ENCODE data around the gene SOX18. TPM values are rescaled to one million over a fixed set of nuclear protein-coding genes. Genes with fewer than 3 reads are reported as not detected.

SOX18 gene
- total RNA-seq, 4 donors from 2014 or later, result 5.6 to 19.0 (median 12.8) TPM

DNA sequence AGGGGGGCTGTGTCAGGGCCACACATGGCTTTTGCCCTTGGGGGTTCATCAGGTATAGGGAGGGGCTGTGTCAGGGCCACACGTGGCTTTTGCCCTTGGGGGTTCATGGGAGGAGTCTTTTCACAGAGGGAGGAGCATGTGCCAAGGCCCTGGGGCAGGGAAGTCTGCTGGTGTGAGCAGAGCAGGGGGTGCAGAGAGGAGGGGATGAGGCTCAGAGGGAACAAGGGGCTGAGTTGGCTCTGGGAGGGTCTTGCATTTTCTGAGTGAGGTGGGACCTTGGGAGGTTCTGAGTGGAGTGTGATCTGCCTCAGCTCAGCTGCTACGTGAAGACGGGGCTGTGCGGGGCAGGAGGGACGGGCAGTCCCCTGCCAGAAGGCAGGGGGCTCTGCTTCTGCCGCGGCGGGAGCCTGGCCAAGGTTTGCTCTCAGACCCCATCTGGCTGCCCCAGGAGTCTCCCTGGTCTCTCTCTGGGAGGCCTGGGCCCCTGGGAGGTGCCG lies 6.0 kb upstream of the SOX18 start:
- intact Hi-C loops (cut with DNase I), result no loop called here
- Histone ChIP-seq H3K4me3 (no peak overlapping the region), H3K27me3 (peaks cover 0 to 78% (median 16%) of the 10 kb centered on the region in 4 donors), H3K4me1 (peaks cover 27 to 51% (median 46%) of the 10 kb centered on the region in 4 donors), H3K9me3 (no peaks in the 10 kb centered on the region), H3K27ac (replicated peaks in 1 of 4) (peak overlapping the region in 3 of 4 donors; percentile 70 to 76 (median 75)), H3K36me3 (no peaks in the 10 kb centered on the region)
- DNase-seq (ENCODE audit: extremely low spot score), result no peak
- 71% methylated on average over 9 of the region's 9 CpGs for WGBS
- TF ChIP-seq CTCF (IDR thresholded peaks at IDR 0.05) (no peak), POLR2A (IDR thresholded peaks at IDR 0.05; ENCODE audit: low read depth) (no peak), POLR2AphosphoS5 (IDR thresholded peaks at IDR 0.05) (no peak), EP300 (IDR thresholded peaks at IDR 0.05) (no peak)

GRCh38 chr20:64053841-64054661 lies 4.6 kb upstream of the SOX18 start:
- Histone ChIP-seq H3K36me3 (no peaks in the 10 kb centered on the region), H3K4me1 (peaks cover 30 to 63% (median 54%) of the 10 kb centered on the region in 4 donors), H3K27me3 (peaks cover 0 to 92% (median 26%) of the 10 kb centered on the region in 4 donors), H3K9me3 (no peaks in the 10 kb centered on the region), H3K4me3 (peak overlapping the region in 2 of 4 donors; percentile 12 to 22), H3K27ac (replicated peaks in 1 of 4) (peak overlapping the region in 3 of 4 donors; percentile 70 to 77 (median 76))
- TF ChIP-seq EP300 (IDR thresholded peaks at IDR 0.05) (no peak), POLR2AphosphoS5 (IDR thresholded peaks at IDR 0.05) (peak; percentile 23 to 28), CTCF (IDR thresholded peaks at IDR 0.05) (no peak), POLR2A (IDR thresholded peaks at IDR 0.05; ENCODE audit: low read depth) (no peak)
- DNase-seq (ENCODE audit: extremely low spot score), result no peak
- intact Hi-C loops (cut with DNase I), result no loop called here
- 43% methylated on average over 9 of the region's 17 CpGs for WGBS

DNA sequence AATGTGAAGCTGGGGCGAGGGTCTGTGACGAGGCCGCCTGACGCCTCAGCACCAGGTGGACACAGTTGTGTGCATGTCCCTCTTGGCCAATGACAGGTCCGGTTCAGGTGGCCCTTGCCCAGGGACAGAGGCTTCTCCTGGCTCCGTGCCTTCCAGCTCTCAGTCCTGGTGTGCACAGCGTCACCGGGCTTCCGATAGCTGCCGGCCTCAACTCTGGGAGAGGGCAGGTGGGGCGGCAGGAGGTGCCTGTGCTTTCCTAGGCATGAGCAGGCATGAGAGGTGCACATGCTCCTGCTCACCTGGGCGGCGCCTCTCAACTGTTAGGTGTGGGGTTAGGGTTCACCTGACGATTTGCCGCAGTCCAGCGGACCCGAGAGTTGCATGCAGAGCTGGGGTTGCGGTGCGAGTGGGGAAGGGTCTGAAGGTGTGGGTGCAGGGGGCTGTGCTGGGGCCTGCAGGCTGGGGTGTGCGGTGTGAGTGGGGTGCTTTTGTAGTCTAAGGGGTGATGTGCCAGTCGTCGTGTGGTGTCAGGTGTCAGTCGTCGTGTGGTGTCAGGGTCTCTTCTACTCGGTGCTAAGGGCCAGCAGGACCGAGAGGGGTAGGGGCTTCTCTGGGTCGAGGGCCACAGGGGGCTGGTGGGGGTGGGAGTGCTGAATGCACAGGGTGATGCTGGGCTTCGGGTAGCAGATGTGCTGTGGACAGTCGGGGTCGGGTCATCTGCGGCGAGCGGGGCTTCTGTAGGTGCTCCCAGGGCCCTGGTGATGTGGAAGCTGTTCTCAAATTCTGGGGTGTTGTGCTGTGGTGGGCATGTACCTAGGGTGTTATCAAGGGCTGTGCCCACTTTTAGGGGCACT lies 3.8 kb upstream of the SOX18 start:
- peaks cover 0 to 98% (median 26%) of the 10 kb centered on the region in 4 donors for H3K27me3 ChIP-seq
- no peaks in the 10 kb centered on the region for H3K9me3 ChIP-seq
- H3K36me3 ChIP-seq, result peaks cover 0 to under 1% (median 0%) of the 10 kb centered on the region in 4 donors
- 88% methylated on average over 28 of the region's 33 CpGs for WGBS
- H3K27ac ChIP-seq (replicated peaks in 1 of 4), result peak overlapping the region; percentile 49 to 77 (median 68)
- no peak for TF ChIP-seq CTCF (IDR thresholded peaks at IDR 0.05)
- TF ChIP-seq POLR2AphosphoS5 (IDR thresholded peaks at IDR 0.05), result no peak
- TF ChIP-seq POLR2A (IDR thresholded peaks at IDR 0.05; ENCODE audit: low read depth), result no peak
- TF ChIP-seq EP300 (IDR thresholded peaks at IDR 0.05), result no peak
- intact Hi-C loops (cut with DNase I), result no loop called here
- H3K4me1 ChIP-seq, result peaks cover 30 to 71% (median 61%) of the 10 kb centered on the region in 4 donors
- no peak for DNase-seq (ENCODE audit: extremely low spot score)
- H3K4me3 ChIP-seq, result peak overlapping the region in 2 of 4 donors; percentile 12 to 22

DNA sequence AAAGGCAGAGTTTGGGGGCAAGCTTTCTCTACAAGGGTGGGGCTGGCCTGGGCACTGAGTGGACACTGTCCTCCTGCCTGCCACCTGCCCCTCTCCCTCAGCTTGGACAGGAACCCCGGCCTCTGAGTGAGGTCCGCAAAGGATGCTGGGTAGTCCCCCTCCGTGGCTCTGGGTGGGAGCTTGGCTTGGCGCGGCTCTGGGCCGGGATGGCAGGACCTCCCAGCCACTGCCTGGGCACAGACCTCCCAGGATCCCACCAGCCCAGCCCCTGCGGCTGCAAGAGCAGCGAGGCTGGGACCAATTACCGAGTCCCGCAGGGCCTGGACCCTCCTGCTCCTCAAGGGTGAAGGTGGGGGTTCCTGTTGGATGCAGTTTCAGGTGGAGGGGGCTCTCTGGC lies 2.9 kb upstream of the SOX18 start:
- no peaks in the 10 kb centered on the region for H3K9me3 ChIP-seq
- peak overlapping the region; percentile 49 to 77 (median 68) for H3K27ac ChIP-seq (replicated peaks in 1 of 4)
- intact Hi-C loops (cut with DNase I), result no loop called here

More for the DNA sequence above, 2.9 kb upstream of the SOX18 start:
- H3K4me3 ChIP-seq, result no peak overlapping the region
- H3K36me3 ChIP-seq, result peaks cover 0 to 9% (median 0%) of the 10 kb centered on the region in 4 donors
- TF ChIP-seq POLR2A (IDR thresholded peaks at IDR 0.05; ENCODE audit: low read depth), result no peak
- TF ChIP-seq CTCF (IDR thresholded peaks at IDR 0.05), result no peak
- no peak for TF ChIP-seq POLR2AphosphoS5 (IDR thresholded peaks at IDR 0.05)
- TF ChIP-seq EP300 (IDR thresholded peaks at IDR 0.05), result no peak
- peaks cover 0 to 100% (median 33%) of the 10 kb centered on the region in 4 donors for H3K27me3 ChIP-seq
- WGBS, result 96% methylated on average over 4 of the region's 10 CpGs
- H3K4me1 ChIP-seq, result peaks cover 27 to 68% (median 58%) of the 10 kb centered on the region in 4 donors
- no peak for DNase-seq (ENCODE audit: extremely low spot score)
